ENCODE data around the gene FAM13B. TPM values are rescaled to one million over a fixed set of nuclear protein-coding genes. Genes with fewer than 3 reads are reported as not detected.

The FAM13B gene
- total RNA-seq, 1 experiment from 2014 or later: 13.6 TPM

GRCh38 chr5:137960819-137961218 is 72.1 kb downstream of the FAM13B start (continued):
- TF ChIP-seq ZBTB33 (IDR thresholded peaks at IDR 0.05; ENCODE audit: extremely low read depth, insufficient replicate concordance, low read length): no peak

- H3K79me2 ChIP-seq (ENCODE audit: insufficient read depth, low read length): no peaks in the 10 kb centered on the region
- intact Hi-C loops (cut with micrococcal nuclease): no loop called here
- H3K4me2 ChIP-seq (ENCODE audit: low read length): no peak overlapping the region
- H3K4me1 ChIP-seq (ENCODE audit: control insufficient read depth in 1 of 2, insufficient read depth in 2 of 2, low read length in 2 of 2): no peaks in the 10 kb centered on the region
- DNase-seq (ENCODE audit: low read depth, low spot score) (no peak), ATAC-seq (no peak)
- RAD21 ChIA-PET (ENCODE audit: low non-redundant PET in 1 of 2, low total read pairs in 2 of 2, uncharacterized antibody in 2 of 2, unreplicated experiment in 2 of 2): no interaction called here
- no peaks in the 10 kb centered on the region for H3K9me2 ChIP-seq (ENCODE audit: insufficient read depth)
- H3K4me3 ChIP-seq (replicated peaks in 1 of 2; ENCODE audit: low read depth in 1 of 2, low read length in 2 of 2): no peak overlapping the region
- no peak overlapping the region for H2AFZ ChIP-seq (ENCODE audit: low read depth, low read length, poor library complexity, severe bottlenecking)
- no peaks in the 10 kb centered on the region for H3K27me3 ChIP-seq (ENCODE audit: insufficient read depth, low read length)
- TF ChIP-seq YY1 (IDR thresholded peaks at IDR 0.05; ENCODE audit: extremely low read depth, insufficient replicate concordance, low read depth, low read length) (no peak), SP1 (IDR thresholded peaks at IDR 0.05; ENCODE audit: low read depth) (no peak), SRF (IDR thresholded peaks at IDR 0.05; ENCODE audit: low read depth) (no peak), ELF1 (IDR thresholded peaks at IDR 0.05; ENCODE audit: borderline replicate concordance, low read depth) (no peak), RAD21 (IDR thresholded peaks at IDR 0.05; ENCODE audit: low read depth) (no peak), FOSL1 (IDR thresholded peaks at IDR 0.05; ENCODE audit: low read depth) (no peak), JUND (IDR thresholded peaks at IDR 0.05) (no peak)
- no peaks in the 10 kb centered on the region for H4K20me1 ChIP-seq (ENCODE audit: insufficient read depth)
- H3K9ac ChIP-seq (ENCODE audit: low read length): no peak overlapping the region
- BruUV-seq (replicated peaks): no TSS peak
- peaks cover 8 to 10% of the 10 kb centered on the region in 2 experiments; a peak in 3 of 4 replicates for H3K36me3 ChIP-seq (ENCODE audit: control insufficient read depth in 1 of 2, insufficient read depth in 2 of 2, low read length in 2 of 2)
- H3K27ac ChIP-seq (ENCODE audit: low read depth, low read length): no peak overlapping the region
- CTCF ChIA-PET: no interaction called here
- no peaks in the 10 kb centered on the region for H3K9me3 ChIP-seq (ENCODE audit: control insufficient read depth in 1 of 2, insufficient read depth in 1 of 2, low read depth in 1 of 2, low read length in 2 of 2)
- POLR2A ChIA-PET: no interaction called here
These were observed 72.7 kb downstream of the FAM13B start for GRCh38 chr5:137960141-137960540.
